ENCODE data around the gene CACNA2D1. TPM values are rescaled to one million over a fixed set of nuclear protein-coding genes. Genes with fewer than 3 reads are reported as not detected.

CACNA2D1 gene
- total RNA-seq, 4 donors from 2014 or later: 17.7 to 22.0 (median 18.4) TPM

GRCh38 chr7:82250598-82250997, 193.0 kb downstream of the CACNA2D1 start:
- H3K27ac ChIP-seq: no peak overlapping the region
- H3K4me1 ChIP-seq: peaks cover 0 to 37% (median 0%) of the 10 kb centered on the region in 4 donors
- no peaks in the 10 kb centered on the region for H3K27me3 ChIP-seq
- H3K4me3 ChIP-seq: no peak overlapping the region
- no peak for TF ChIP-seq EP300 (IDR thresholded peaks at IDR 0.05)
- TF ChIP-seq, protein P1, sequence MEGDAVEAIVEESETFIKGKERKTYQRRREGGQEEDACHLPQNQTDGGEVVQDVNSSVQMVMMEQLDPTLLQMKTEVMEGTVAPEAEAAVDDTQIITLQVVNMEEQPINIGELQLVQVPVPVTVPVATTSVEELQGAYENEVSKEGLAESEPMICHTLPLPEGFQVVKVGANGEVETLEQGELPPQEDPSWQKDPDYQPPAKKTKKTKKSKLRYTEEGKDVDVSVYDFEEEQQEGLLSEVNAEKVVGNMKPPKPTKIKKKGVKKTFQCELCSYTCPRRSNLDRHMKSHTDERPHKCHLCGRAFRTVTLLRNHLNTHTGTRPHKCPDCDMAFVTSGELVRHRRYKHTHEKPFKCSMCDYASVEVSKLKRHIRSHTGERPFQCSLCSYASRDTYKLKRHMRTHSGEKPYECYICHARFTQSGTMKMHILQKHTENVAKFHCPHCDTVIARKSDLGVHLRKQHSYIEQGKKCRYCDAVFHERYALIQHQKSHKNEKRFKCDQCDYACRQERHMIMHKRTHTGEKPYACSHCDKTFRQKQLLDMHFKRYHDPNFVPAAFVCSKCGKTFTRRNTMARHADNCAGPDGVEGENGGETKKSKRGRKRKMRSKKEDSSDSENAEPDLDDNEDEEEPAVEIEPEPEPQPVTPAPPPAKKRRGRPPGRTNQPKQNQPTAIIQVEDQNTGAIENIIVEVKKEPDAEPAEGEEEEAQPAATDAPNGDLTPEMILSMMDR (IDR thresholded peaks at IDR 0.05): no peak
- TF ChIP-seq POLR2A (IDR thresholded peaks at IDR 0.05): no peak
- H3K9me3 ChIP-seq: no peaks in the 10 kb centered on the region
- H3K36me3 ChIP-seq: no peaks in the 10 kb centered on the region
- DNase-seq (ENCODE audit: low spot score in 2 of 2): no peak

- WGBS, 2 donors: 94 to 95% methylated on average over 2 of the region's 2 CpGs
- no peak overlapping the region for H3K27ac ChIP-seq
- no peak for TF ChIP-seq EP300 (IDR thresholded peaks at IDR 0.05)
- TF ChIP-seq POLR2A (IDR thresholded peaks at IDR 0.05): no peak
- TF ChIP-seq, protein P1 (IDR thresholded peaks at IDR 0.05): no peak
- H3K4me1 ChIP-seq: peaks cover 0 to 37% (median 0%) of the 10 kb centered on the region in 4 donors
- no peak overlapping the region for H3K4me3 ChIP-seq
- H3K27me3 ChIP-seq: no peaks in the 10 kb centered on the region
- no peak for DNase-seq (ENCODE audit: low spot score in 2 of 2)
- H3K9me3 ChIP-seq: no peaks in the 10 kb centered on the region
- no peaks in the 10 kb centered on the region for H3K36me3 ChIP-seq
Observed at GRCh38 chr7:82249979-82250378, 193.6 kb downstream of the CACNA2D1 start.

DNA sequence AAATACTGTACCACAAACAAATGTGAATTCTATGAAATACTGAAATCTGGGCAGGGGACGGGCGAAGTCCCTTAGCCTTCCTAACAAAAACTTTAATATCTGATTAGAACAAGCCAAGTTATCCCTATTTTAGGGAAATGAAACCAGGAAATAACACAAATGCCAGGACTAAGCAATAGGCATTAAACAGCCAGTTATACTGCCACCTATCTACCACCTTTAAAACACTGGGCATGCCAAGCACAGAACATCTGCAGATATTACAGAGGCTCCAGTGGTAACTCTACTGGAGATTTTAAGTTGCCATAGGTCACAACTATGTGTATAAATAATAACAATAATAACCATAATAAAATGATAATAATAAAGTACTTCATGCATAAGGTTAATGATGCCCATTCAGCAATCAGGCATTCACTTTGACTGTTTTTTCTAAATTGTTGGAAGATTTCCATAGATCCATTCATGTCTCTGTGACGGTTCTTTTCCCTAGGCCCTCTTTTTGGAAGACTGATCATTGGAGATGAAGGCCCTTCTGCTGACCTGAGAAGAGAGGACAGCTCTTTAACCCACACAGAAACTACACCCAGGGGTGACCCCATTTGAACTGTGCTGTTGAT, 195.7 kb downstream of the CACNA2D1 start:
- no peak for DNase-seq (ENCODE audit: low spot score in 2 of 2)
- Histone ChIP-seq H3K9me3 (no peaks in the 10 kb centered on the region), H3K4me3 (no peak overlapping the region), H3K27ac (no peak overlapping the region), H3K36me3 (no peaks in the 10 kb centered on the region), H3K4me1 (peaks cover 0 to 37% (median 0%) of the 10 kb centered on the region in 4 donors), H3K27me3 (no peaks in the 10 kb centered on the region)
- WGBS, 2 donors: 66 to 68% methylated on average over 3 of the region's 3 CpGs
- TF ChIP-seq EP300 (IDR thresholded peaks at IDR 0.05): no peak
- TF ChIP-seq, protein P1 (IDR thresholded peaks at IDR 0.05): peak in 2 of 5 experiments; percentile 32 to 39

GRCh38 chr7:82244947-82245517, 198.5 kb downstream of the CACNA2D1 start:
- WGBS, 2 donors: 83 to 86% methylated on average over 3 of the region's 3 CpGs
- no peak overlapping the region for H3K27ac ChIP-seq
- H3K4me1 ChIP-seq: peaks cover 0 to 24% (median 0%) of the 10 kb centered on the region in 4 donors
- H3K4me3 ChIP-seq: no peak overlapping the region
- TF ChIP-seq POLR2A (IDR thresholded peaks at IDR 0.05) (no peak), EP300 (IDR thresholded peaks at IDR 0.05) (no peak)
- TF ChIP-seq, protein P1 (IDR thresholded peaks at IDR 0.05): no peak
- H3K36me3 ChIP-seq: no peaks in the 10 kb centered on the region
- H3K9me3 ChIP-seq: no peaks in the 10 kb centered on the region
- no peaks in the 10 kb centered on the region for H3K27me3 ChIP-seq
- no peak for DNase-seq (ENCODE audit: low spot score in 2 of 2)

- no peak for DNase-seq (ENCODE audit: low spot score in 2 of 2)
- Histone ChIP-seq H3K9me3 (no peaks in the 10 kb centered on the region), H3K27ac (no peak overlapping the region), H3K27me3 (no peaks in the 10 kb centered on the region), H3K4me1 (no peaks in the 10 kb centered on the region), H3K4me3 (no peak overlapping the region), H3K36me3 (no peaks in the 10 kb centered on the region)
- TF ChIP-seq, protein P1 (IDR thresholded peaks at IDR 0.05): no peak
- TF ChIP-seq POLR2A (IDR thresholded peaks at IDR 0.05) (no peak), EP300 (IDR thresholded peaks at IDR 0.05) (no peak)
Observed at GRCh38 chr7:82241356-82241755, 202.2 kb downstream of the CACNA2D1 start.
